ENCODE data around the gene PCDHGB4. TPM values are rescaled to one million over a fixed set of nuclear protein-coding genes. Genes with fewer than 3 reads are reported as not detected.
"Not testable (repeated sequence)": the region's sequence is repeated elsewhere in the genome, so short reads cannot be mapped to it uniquely, and the experiment has no call there.

The PCDHGB4 gene
- total RNA-seq, 4 donors from 2014 or later, result 4.1 to 10.3 (median 7.2) TPM

DNA sequence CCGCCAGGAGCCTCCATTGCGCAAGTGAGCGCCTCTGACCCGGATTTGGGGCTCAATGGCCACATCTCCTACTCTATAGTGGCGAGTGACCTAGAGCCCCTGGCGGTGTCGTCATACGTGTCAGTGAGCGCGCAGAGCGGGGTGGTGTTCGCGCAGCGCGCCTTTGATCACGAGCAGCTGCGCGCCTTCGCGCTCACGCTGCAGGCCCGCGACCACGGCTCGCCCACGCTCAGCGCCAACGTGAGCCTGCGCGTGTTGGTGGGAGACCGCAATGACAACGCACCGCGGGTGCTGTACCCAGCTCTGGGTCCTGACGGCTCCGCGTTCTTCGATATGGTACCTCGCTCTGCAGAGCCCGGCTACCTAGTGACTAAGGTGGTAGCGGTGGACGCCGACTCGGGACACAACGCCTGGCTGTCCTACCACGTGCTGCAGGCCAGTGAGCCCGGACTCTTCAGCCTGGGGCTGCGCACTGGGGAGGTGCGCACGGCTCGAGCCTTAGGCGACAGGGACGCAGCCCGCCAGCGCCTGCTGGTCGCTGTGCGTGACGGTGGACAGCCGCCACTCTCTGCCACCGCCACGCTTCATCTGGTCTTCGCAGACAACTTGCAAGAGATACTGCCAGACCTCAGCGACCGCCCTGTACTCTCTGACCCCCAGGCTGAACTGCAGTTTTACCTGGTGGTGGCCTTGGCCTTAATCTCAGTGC lies 22.3 kb downstream of the PCDHGB4 start:
- H3K36me3 ChIP-seq, result no peaks in the 10 kb centered on the region
- H3K4me3 ChIP-seq, result no peak overlapping the region
- 34% methylated on average over 23 of the region's 64 CpGs for WGBS
- peaks cover 3% of the 10 kb centered on the region for H3K27me3 ChIP-seq
- no peak for DNase-seq (ENCODE audit: low spot score in 2 of 2)
- TF ChIP-seq, protein P1, sequence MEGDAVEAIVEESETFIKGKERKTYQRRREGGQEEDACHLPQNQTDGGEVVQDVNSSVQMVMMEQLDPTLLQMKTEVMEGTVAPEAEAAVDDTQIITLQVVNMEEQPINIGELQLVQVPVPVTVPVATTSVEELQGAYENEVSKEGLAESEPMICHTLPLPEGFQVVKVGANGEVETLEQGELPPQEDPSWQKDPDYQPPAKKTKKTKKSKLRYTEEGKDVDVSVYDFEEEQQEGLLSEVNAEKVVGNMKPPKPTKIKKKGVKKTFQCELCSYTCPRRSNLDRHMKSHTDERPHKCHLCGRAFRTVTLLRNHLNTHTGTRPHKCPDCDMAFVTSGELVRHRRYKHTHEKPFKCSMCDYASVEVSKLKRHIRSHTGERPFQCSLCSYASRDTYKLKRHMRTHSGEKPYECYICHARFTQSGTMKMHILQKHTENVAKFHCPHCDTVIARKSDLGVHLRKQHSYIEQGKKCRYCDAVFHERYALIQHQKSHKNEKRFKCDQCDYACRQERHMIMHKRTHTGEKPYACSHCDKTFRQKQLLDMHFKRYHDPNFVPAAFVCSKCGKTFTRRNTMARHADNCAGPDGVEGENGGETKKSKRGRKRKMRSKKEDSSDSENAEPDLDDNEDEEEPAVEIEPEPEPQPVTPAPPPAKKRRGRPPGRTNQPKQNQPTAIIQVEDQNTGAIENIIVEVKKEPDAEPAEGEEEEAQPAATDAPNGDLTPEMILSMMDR (IDR thresholded peaks at IDR 0.05), result no peak
- TF ChIP-seq POLR2A (IDR thresholded peaks at IDR 0.05) (no peak), EP300 (IDR thresholded peaks at IDR 0.05) (no peak)
- H3K27ac ChIP-seq, result no peak overlapping the region
- H3K4me1 ChIP-seq, result no peaks in the 10 kb centered on the region
- H3K9me3 ChIP-seq, result peaks cover 58% of the 10 kb centered on the region

DNA sequence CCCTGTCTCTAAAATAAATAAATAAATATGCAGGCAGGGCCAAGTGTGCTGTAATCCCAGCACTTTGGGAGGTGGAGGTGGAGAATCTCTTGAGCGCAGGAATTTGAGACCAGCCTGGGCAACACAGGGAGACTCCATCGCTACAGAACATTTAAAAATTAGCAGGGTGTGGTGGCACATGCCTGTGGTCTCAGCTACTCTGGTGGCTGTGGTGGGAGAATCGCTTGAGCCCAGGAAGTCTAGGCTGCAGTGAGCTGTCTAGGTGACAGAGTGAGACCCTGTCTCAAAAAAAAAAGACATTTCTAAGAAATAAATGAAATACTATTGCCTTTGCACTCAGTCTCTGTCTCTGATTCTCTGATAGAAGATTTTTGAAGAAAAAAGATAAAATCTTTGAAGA lies 24.1 kb downstream of the PCDHGB4 start:
- H3K4me3 ChIP-seq, result no peak overlapping the region
- no peaks in the 10 kb centered on the region for H3K4me1 ChIP-seq
- TF ChIP-seq POLR2A (IDR thresholded peaks at IDR 0.05) (no peak), EP300 (IDR thresholded peaks at IDR 0.05) (no peak), POLR2AphosphoS5 (IDR thresholded peaks at IDR 0.05) (no peak)
- TF ChIP-seq, protein P1 (IDR thresholded peaks at IDR 0.05), result no peak
- 81% methylated on average over 3 of the region's 3 CpGs for WGBS
- peaks cover 49% of the 10 kb centered on the region for H3K9me3 ChIP-seq
- peaks cover 3% of the 10 kb centered on the region for H3K27me3 ChIP-seq
- no peak overlapping the region for H3K27ac ChIP-seq
- H3K36me3 ChIP-seq, result no peaks in the 10 kb centered on the region
- no peak for DNase-seq (ENCODE audit: low spot score in 2 of 2)

GRCh38 chr5:141412854-141413539 lies 25.5 kb downstream of the PCDHGB4 start, which contains the start of gene PCDHGA10:
TSS of gene PCDHGA10 (plus strand) at chr5:141412987. CDS start at chr5:141413176, 189 bp downstream.
- DNase-seq (ENCODE audit: low spot score in 2 of 2), result no peak
- TF ChIP-seq, protein P1 (IDR thresholded peaks at IDR 0.05), result peak; percentile 17 to 47
- TF ChIP-seq POLR2AphosphoS5 (IDR thresholded peaks at IDR 0.05), result no peak
- Histone ChIP-seq H3K27ac (no peak within 1 kb of the TSS), H3K9me3 (peaks cover 52% of the 10 kb centered on the region), H3K4me3 (peak within 1 kb of the TSS; percentile 36), H3K27me3 (peaks cover 3% of the 10 kb centered on the region), H3K4me1 (no peaks in the 10 kb centered on the region), H3K36me3 (no peaks in the 10 kb centered on the region)
- 20% methylated on average over 28 of the region's 31 CpGs for WGBS

DNA sequence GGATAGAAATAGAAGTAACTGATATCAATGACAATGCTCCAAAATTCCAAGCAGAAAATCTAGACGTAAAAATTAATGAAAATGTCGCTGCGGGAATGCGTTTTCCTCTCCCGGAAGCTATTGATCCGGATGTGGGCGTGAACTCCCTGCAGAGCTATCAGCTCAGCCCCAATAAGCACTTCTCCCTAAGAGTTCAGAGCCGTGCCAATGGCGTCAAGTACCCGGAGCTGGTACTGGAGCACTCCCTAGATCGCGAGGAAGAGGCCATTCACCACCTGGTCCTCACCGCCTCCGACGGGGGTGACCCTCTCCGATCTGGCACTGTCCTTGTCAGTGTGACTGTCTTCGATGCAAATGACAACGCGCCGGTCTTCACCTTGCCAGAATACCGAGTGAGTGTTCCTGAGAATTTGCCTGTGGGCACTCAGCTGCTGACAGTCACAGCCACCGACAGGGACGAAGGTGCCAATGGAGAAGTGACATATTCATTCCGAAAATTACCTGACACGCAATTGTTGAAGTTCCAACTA lies 26.1 kb downstream of the PCDHGB4 start:
- no peaks in the 10 kb centered on the region for H3K4me1 ChIP-seq
- peaks cover 57% of the 10 kb centered on the region for H3K9me3 ChIP-seq
- peak overlapping the region; percentile 36 for H3K4me3 ChIP-seq
- DNase-seq (ENCODE audit: low spot score in 2 of 2), result no peak
- TF ChIP-seq POLR2A (IDR thresholded peaks at IDR 0.05), result no peak
- TF ChIP-seq, protein P1 (IDR thresholded peaks at IDR 0.05), result no peak
- TF ChIP-seq EP300 (IDR thresholded peaks at IDR 0.05), result no peak
- TF ChIP-seq POLR2AphosphoS5 (IDR thresholded peaks at IDR 0.05), result no peak
- no peak overlapping the region for H3K27ac ChIP-seq
- WGBS, result 16% methylated on average over 20 of the region's 25 CpGs
- no peaks in the 10 kb centered on the region for H3K36me3 ChIP-seq
- H3K27me3 ChIP-seq, result peaks cover 3% of the 10 kb centered on the region

- not testable (repeated sequence) for H3K27ac ChIP-seq; H3K27me3 ChIP-seq; DNase-seq (ENCODE audit: low spot score in 2 of 2); H3K4me3 ChIP-seq; H3K36me3 ChIP-seq; H3K4me1 ChIP-seq
- H3K9me3 ChIP-seq, result peaks cover 62% of the 10 kb centered on the region
- 26% methylated on average over 23 of the region's 46 CpGs for WGBS
Observed at GRCh38 chr5:141414548-141415274, 27.2 kb downstream of the PCDHGB4 start.

- H3K27me3 ChIP-seq, result not testable (repeated sequence)
- WGBS, result 27% methylated on average over 23 of the region's 24 CpGs
- peaks cover 62% of the 10 kb centered on the region for H3K9me3 ChIP-seq
Observed at GRCh38 chr5:141415275-141415618, 27.7 kb downstream of the PCDHGB4 start.

More at GRCh38 chr5:141415275-141415618, 27.7 kb downstream of the PCDHGB4 start:
- H3K27ac ChIP-seq; H3K4me3 ChIP-seq; DNase-seq (ENCODE audit: low spot score in 2 of 2); H3K36me3 ChIP-seq; H3K4me1 ChIP-seq: not testable (repeated sequence)

All from suprapubic skin (tissue), 4 donors.